ENCODE results near the gene SLC45A3.

The SLC45A3 gene

GRCh38 chr1:205710201-205711062 lies 30.1 kb upstream of the SLC45A3 start:
- TF ChIP-seq CTCF (IDR thresholded peaks at IDR 0.05; ENCODE audit: borderline replicate concordance, control extremely low read depth, extremely low read depth, insufficient read depth, missing control alignments): no peak
- DNase-seq (ENCODE audit: low spot score): no peak
- in situ Hi-C loops (cut with MboI; ENCODE audit: low sequenced_read_pairs, unreplicated experiment): no loop called here

GRCh38 chr1:205709640-205710039 lies 29.3 kb upstream of the SLC45A3 start:
- DNase-seq (ENCODE audit: low spot score): no peak
- TF ChIP-seq CTCF (IDR thresholded peaks at IDR 0.05; ENCODE audit: borderline replicate concordance, control extremely low read depth, extremely low read depth, insufficient read depth, missing control alignments): no peak
- in situ Hi-C loops (cut with MboI; ENCODE audit: low sequenced_read_pairs, unreplicated experiment): no loop called here

- in situ Hi-C loops (cut with MboI; ENCODE audit: low sequenced_read_pairs, unreplicated experiment): no loop called here
- no peak for TF ChIP-seq CTCF (IDR thresholded peaks at IDR 0.05; ENCODE audit: borderline replicate concordance, control extremely low read depth, extremely low read depth, insufficient read depth, missing control alignments)
- no peak for DNase-seq (ENCODE audit: low spot score)
These were observed 28.7 kb upstream of the SLC45A3 start for GRCh38 chr1:205709059-205709398.

DNA sequence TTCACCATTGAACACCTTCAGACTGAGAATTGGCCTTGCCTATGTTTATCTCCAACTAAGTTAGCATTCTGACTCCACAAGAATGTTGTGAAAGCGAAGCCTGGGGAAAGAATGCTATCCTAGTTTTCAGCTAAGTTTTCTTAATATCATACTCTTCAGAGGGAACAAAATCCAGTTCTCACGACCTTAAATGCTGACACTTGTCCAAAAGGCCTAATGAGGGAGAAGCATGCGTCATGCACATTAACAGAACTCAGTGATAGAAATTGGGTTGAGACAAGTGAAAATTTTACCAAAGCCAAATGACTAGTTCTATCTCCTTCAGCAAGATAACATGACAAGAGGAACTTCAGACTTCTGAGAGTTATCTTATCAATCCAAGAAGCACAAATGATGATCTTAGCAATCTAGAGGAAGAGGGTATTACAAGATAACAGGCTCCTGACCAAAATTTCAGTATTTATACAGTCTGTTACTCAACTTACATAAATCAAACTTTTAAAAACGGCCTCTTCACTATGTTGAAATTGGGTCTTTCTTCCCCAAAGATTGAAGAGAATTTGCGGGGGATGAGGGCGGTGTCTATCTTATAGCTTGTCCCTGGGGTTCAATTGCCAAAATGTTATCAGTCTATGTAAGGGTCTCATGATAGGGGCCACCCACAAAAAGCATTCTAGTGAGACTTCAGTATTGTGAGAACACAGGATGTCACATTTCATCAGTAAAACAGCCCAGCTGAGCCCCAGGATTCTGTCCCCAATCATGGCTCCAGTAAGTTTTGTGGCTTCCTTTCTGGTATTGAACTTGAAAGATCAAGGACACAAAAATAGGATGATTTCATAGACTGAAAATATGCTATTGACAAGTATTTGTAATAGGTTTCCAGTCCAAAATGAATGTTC lies 26.5 kb upstream of the SLC45A3 start:
- in situ Hi-C loops (cut with MboI; ENCODE audit: low sequenced_read_pairs, unreplicated experiment): no loop called here
- DNase-seq (ENCODE audit: low spot score): no peak
- TF ChIP-seq CTCF (IDR thresholded peaks at IDR 0.05; ENCODE audit: borderline replicate concordance, control extremely low read depth, extremely low read depth, insufficient read depth, missing control alignments): no peak

- no peak for TF ChIP-seq CTCF (IDR thresholded peaks at IDR 0.05; ENCODE audit: borderline replicate concordance, control extremely low read depth, extremely low read depth, insufficient read depth, missing control alignments)
- DNase-seq (ENCODE audit: low spot score): no peak
- in situ Hi-C loops (cut with MboI; ENCODE audit: low sequenced_read_pairs, unreplicated experiment): no loop called here
These were observed 24.6 kb upstream of the SLC45A3 start for GRCh38 chr1:205704903-205705302.

GRCh38 chr1:205703072-205703471 lies 22.8 kb upstream of the SLC45A3 start:
- no peak for TF ChIP-seq CTCF (IDR thresholded peaks at IDR 0.05; ENCODE audit: borderline replicate concordance, control extremely low read depth, extremely low read depth, insufficient read depth, missing control alignments)
- no peak for DNase-seq (ENCODE audit: low spot score)
- in situ Hi-C loops (cut with MboI; ENCODE audit: low sequenced_read_pairs, unreplicated experiment): no loop called here

Data from GM13976 (cell line).